Left ventricle myocardium inferior (tissue), 1 donor: ENCODE results near the gene PPP2R2B. TPM values are rescaled to one million over a fixed set of nuclear protein-coding genes. Genes with fewer than 3 reads are reported as not detected.

ENCODE experiments used
- DNase-seq: peaks from one replicate; pipeline ENCODE4 v3.0.0-alpha.2; 2020
- H3K27ac ChIP-seq: fragments of 200-600 bp; replicated peaks from 2 replicates; pipeline ENCODE4 v1.8.0; 2021
- H3K27me3 ChIP-seq: fragments of 200-600 bp; 2 replicates; pipeline ENCODE4 v1.8.0; 2021; ENCODE audit warnings: low read depth
- H3K36me3 ChIP-seq: fragments of 200-600 bp; 2 replicates; pipeline ENCODE4 v1.8.0; 2021
- H3K4me1 ChIP-seq: fragments of 200-600 bp; 2 replicates; pipeline ENCODE4 v1.8.0; 2021
- H3K4me3 ChIP-seq: fragments of 200-600 bp; 2 replicates; pipeline ENCODE4 v1.8.0; 2021; ENCODE audit warnings: mild to moderate bottlenecking, moderate library complexity
- H3K9me3 ChIP-seq: fragments of 200-600 bp; replicated peaks from 2 replicates; pipeline ENCODE4 v1.8.0; 2021
- intact Hi-C: fragments of 100-400 bp; cut with micrococcal nuclease; formaldehyde crosslinking; loops from one replicate; pipeline ENCODE4 v1.11.0; 2022
- total RNA-seq: library from RNA; stranded (reverse); fragmentation: NEBNext Ultra II Directional; extraction: Animal tissue kit (Norgen Biotek cat#: 25700); gene quantifications from one replicate; pipeline ENCODE4 v1.2.1, GENCODE V29; 2021
- TF ChIP-seq, protein P1 (sequence below): fragments of 200-600 bp; IDR thresholded peaks from 2 replicates; pipeline ENCODE4 v1.8.0; 2021; ENCODE audit warnings: antibody characterized with exemption, mild to moderate bottlenecking, borderline replicate concordance
- donor health status: DM: no; HTN: yes; CAD: no; lungs with severe emphysema.

Gene PPP2R2B
- total RNA-seq, 1 donor from 2014 or later = 0.11 TPM

DNA sequence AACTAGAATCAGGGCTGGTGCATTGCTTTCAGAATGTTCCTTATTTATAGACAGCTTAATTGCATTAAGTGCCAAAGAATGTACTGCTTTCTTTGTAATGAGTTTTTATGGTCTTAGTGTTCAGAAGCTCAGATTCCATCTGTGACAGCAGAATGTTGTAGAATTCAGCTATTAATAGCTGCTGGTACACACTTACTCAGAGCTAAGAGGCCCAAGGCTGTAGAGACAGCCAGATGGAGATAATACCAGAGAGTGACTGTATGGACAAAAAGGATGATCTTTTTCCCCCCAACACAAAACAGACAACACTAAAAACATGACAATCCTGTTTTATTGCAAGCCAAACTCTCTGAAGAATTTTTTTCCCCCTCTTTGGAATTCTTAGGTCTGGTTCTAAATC lies 50.2 kb downstream of the PPP2R2B start:
- intact Hi-C loops = no loop called here
- no peak overlapping the region for H3K4me3 ChIP-seq
- no peaks in the 10 kb centered on the region for H3K36me3 ChIP-seq
- DNase-seq = no peak
- no peaks in the 10 kb centered on the region for H3K9me3 ChIP-seq
- no peak overlapping the region for H3K27ac ChIP-seq
- H3K4me1 ChIP-seq = no peaks in the 10 kb centered on the region
- TF ChIP-seq, protein P1, sequence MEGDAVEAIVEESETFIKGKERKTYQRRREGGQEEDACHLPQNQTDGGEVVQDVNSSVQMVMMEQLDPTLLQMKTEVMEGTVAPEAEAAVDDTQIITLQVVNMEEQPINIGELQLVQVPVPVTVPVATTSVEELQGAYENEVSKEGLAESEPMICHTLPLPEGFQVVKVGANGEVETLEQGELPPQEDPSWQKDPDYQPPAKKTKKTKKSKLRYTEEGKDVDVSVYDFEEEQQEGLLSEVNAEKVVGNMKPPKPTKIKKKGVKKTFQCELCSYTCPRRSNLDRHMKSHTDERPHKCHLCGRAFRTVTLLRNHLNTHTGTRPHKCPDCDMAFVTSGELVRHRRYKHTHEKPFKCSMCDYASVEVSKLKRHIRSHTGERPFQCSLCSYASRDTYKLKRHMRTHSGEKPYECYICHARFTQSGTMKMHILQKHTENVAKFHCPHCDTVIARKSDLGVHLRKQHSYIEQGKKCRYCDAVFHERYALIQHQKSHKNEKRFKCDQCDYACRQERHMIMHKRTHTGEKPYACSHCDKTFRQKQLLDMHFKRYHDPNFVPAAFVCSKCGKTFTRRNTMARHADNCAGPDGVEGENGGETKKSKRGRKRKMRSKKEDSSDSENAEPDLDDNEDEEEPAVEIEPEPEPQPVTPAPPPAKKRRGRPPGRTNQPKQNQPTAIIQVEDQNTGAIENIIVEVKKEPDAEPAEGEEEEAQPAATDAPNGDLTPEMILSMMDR = no peak
- H3K27me3 ChIP-seq = no peaks in the 10 kb centered on the region

DNA sequence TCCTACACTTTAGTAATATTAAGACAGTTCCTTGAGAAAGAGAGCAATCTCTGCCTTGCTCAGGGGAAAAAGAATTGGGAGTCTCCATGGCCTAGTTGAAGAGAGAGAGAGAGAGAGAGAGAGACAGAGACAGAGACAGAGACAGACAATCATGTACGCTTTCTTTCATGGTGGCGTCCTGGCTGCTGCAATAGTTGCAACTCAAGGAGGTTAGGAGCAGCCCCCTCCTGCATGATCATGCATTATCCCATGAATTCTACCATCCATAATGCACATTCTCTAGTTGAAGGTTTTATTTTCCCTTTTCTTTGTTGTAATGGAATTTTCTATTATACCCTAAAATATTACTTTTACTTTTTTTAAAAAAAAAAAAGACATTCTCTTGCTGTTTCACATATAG lies 50.7 kb downstream of the PPP2R2B start:
- no peak for DNase-seq
- Histone ChIP-seq H3K4me3 (no peak overlapping the region), H3K9me3 (no peaks in the 10 kb centered on the region), H3K27me3 (no peaks in the 10 kb centered on the region), H3K36me3 (no peaks in the 10 kb centered on the region), H3K27ac (no peak overlapping the region), H3K4me1 (no peaks in the 10 kb centered on the region)
- intact Hi-C loops = no loop called here
- TF ChIP-seq, protein P1 = no peak

DNA sequence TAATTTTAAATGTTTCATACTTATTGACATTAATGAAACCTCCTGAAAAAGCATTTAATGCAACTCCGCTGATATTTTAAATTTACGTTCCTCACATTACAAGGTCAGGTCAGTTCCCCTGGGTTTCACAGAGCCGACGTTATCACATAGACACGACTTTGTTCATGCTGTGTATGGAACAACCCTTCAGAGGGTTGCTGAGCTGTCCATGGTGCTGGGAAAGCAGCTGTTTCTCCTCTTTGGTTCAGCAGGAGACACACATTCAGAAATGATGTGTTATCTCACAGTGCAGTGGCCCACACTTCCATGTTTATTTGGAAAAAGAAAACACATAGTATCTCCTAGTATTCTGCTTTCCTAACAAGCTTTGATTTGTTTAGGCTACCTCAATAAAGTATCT lies 53.5 kb downstream of the PPP2R2B start:
- Histone ChIP-seq H3K4me1 (no peaks in the 10 kb centered on the region), H3K27ac (no peak overlapping the region), H3K9me3 (no peaks in the 10 kb centered on the region), H3K4me3 (no peak overlapping the region), H3K27me3 (no peaks in the 10 kb centered on the region), H3K36me3 (no peaks in the 10 kb centered on the region)
- intact Hi-C loops = no loop called here
- DNase-seq = no peak
- TF ChIP-seq, protein P1 = no peak

DNA sequence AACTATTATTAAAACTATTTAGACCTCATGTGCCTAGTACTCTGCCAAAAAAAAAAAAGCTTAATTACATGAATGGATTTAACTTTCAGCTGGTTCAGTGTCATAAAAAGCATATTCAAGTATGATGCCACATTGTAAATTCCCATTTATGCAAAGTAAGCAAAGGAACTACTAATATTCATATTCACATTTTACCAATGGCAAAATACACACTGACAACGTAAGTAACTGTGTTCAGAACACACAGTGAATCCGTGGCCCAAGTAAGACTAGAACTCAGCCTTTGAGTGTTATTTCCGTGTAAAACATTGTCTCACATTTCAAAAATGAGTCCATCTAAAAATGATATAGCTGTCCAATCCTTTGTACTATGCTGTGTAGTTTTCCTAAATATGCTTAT lies 56.8 kb downstream of the PPP2R2B start:
- H3K27me3 ChIP-seq = no peaks in the 10 kb centered on the region
- TF ChIP-seq, protein P1 = no peak
- H3K9me3 ChIP-seq = no peaks in the 10 kb centered on the region
- H3K4me3 ChIP-seq = no peak overlapping the region
- DNase-seq = no peak
- no peaks in the 10 kb centered on the region for H3K4me1 ChIP-seq
- H3K36me3 ChIP-seq = no peaks in the 10 kb centered on the region
- no peak overlapping the region for H3K27ac ChIP-seq
- intact Hi-C loops = no loop called here

DNA sequence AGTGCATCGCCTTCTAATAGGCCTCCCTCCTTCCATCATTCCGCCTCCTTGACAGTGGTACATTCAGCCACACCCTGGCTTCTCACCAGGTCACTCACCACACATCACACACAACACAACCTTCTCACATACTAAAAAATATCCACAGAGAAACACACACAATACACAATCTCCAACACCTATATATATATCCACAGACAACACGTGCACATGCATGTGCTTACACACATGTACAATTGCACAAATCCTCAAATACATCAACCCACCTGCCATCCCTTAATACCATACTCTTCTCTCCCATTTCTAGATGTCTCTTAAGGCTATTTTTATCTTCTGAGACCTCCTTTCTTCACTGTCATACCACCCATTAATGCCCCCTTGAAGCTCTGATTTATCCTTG lies 57.6 kb downstream of the PPP2R2B start:
- no peaks in the 10 kb centered on the region for H3K27me3 ChIP-seq
- no peak overlapping the region for H3K4me3 ChIP-seq
- H3K27ac ChIP-seq = no peak overlapping the region
- no peak for DNase-seq
- no peaks in the 10 kb centered on the region for H3K36me3 ChIP-seq
- H3K9me3 ChIP-seq = no peaks in the 10 kb centered on the region
- TF ChIP-seq, protein P1 = no peak
- H3K4me1 ChIP-seq = no peaks in the 10 kb centered on the region
- intact Hi-C loops = no loop called here

DNA sequence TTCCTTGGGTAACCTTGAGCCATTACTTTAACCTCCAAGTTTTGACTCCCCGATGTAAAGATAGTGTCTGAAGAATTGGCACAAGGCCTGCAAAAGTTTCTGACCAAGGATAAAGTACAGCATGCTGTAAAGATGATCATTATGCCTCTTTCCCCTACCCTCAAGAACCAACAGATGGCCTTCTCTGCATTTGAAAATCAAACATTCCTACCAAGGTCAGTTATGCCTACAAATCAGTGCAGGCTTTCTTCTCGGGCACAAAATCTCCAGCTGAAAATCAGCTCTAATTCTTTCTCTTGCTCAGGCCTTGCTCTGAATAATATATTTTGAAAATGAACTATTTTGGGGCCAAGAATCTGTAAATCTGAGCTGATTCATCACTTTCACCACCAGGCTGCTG lies 59.7 kb downstream of the PPP2R2B start:
- H3K36me3 ChIP-seq = no peaks in the 10 kb centered on the region
- no peak overlapping the region for H3K27ac ChIP-seq
- TF ChIP-seq, protein P1 = no peak
- intact Hi-C loops = no loop called here
- H3K27me3 ChIP-seq = no peaks in the 10 kb centered on the region
- DNase-seq = no peak
- H3K4me3 ChIP-seq = no peak overlapping the region
- no peaks in the 10 kb centered on the region for H3K9me3 ChIP-seq
- no peaks in the 10 kb centered on the region for H3K4me1 ChIP-seq
